DOHH2 (cell line): ENCODE measurements around the gene MYH13.

Experiments used
- H3F3A ChIP-seq: fragments of 200-600 bp; sonication (generic), shearing (Covaris generic); 2 replicates; pipeline ENCODE4 v1.6.0; 2016; ENCODE audit warnings: antibody characterized with exemption, mild to moderate bottlenecking; ENCODE audit not compliant: control insufficient read depth, insufficient read depth
- H3K27ac ChIP-seq: fragments of 200-600 bp; sonication (generic); 2 replicates; pipeline ENCODE4 v1.5.1; 2014; ENCODE audit warnings: low read depth, mild to moderate bottlenecking, low read length, moderate library complexity
- H3K27me3 ChIP-seq: fragments of 200-600 bp; sonication (generic); 2 replicates; pipeline ENCODE4 v1.6.1; 2014; ENCODE audit warnings: mild to moderate bottlenecking, low read length, mixed read lengths; ENCODE audit not compliant: control insufficient read depth
- H3K36me3 ChIP-seq: fragments of 200-600 bp; sonication (generic); 2 replicates; pipeline ENCODE4 v1.6.1; 2014; ENCODE audit warnings: mild to moderate bottlenecking, low read length, moderate library complexity, mixed read lengths; ENCODE audit not compliant: control insufficient read depth
- H3K4me1 ChIP-seq: fragments of 200-600 bp; sonication (generic); 2 replicates; pipeline ENCODE4 v1.6.1; 2014; ENCODE audit warnings: mild to moderate bottlenecking, low read length, mixed read lengths; ENCODE audit not compliant: control insufficient read depth
- H3K4me2 ChIP-seq: fragments of 200-600 bp; sonication (generic); 2 replicates; pipeline ENCODE4 v1.6.0; 2014; ENCODE audit warnings: mild to moderate bottlenecking, low read length, moderate library complexity
- H3K4me3 ChIP-seq: fragments of 200-600 bp; sonication (generic); 2 replicates; pipeline ENCODE4 v1.5.1; 2014; ENCODE audit warnings: mild to moderate bottlenecking, low read length, mixed read lengths
- H3K79me2 ChIP-seq: fragments of 200-600 bp; sonication (generic); 2 replicates; pipeline ENCODE4 v1.6.1; 2014; ENCODE audit warnings: mild to moderate bottlenecking, low read length, mixed read lengths; ENCODE audit not compliant: control insufficient read depth
- H3K9me2 ChIP-seq: fragments of 200-600 bp; sonication (generic); replicated peaks from 2 replicates; pipeline ENCODE4 v1.6.1; 2014; ENCODE audit warnings: mild to moderate bottlenecking, low read length, mixed read lengths; ENCODE audit not compliant: control insufficient read depth
- H3K9me3 ChIP-seq: fragments of 200-600 bp; sonication (generic); 2 replicates; pipeline ENCODE4 v1.6.1; 2014; ENCODE audit warnings: antibody characterized with exemption, low read length, mixed read lengths; ENCODE audit not compliant: control insufficient read depth, insufficient read depth
- H4K20me1 ChIP-seq: fragments of 200-600 bp; sonication (generic); 2 replicates; pipeline ENCODE4 v1.6.0; 2014; ENCODE audit warnings: low read depth, mild to moderate bottlenecking, antibody characterized with exemption, low read length, moderate library complexity; ENCODE audit not compliant: control insufficient read depth, insufficient read depth
- CTCF ChIP-seq: fragments of 200-600 bp; sonication (generic); IDR thresholded peaks from one replicate; pipeline ENCODE4 v1.5.1; 2014; ENCODE audit warnings: antibody characterized with exemption, mild to moderate bottlenecking, low read depth, low read length; ENCODE audit not compliant: poor library complexity, severe bottlenecking
- EZH2phosphoT487 ChIP-seq: fragments of 200-600 bp; sonication (generic); IDR thresholded peaks from 2 replicates; pipeline ENCODE4 v1.6.1; 2017; ENCODE audit warnings: borderline replicate concordance, mild to moderate bottlenecking, antibody characterized with exemption, low read length, moderate library complexity, mixed read lengths

Gene MYH13

DNA sequence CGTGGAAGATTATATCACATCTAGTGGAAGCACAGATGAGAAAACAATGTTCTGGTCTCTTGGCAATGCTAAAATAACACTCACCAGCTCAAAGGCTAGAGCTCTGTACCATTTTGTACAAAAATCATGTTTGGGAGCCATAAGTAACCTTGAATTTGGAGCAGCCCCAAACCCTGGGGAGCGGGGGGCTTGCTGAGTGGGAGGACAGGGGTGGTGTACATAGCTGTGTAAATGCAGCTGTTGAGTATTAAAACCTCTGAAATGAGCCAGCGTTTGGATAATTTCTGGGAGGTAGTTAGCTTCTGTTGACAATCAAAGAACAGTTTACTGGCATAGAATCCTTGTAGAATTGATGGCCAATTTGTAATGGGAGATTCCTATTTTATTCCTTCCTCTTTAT is 44.6 kb upstream of the MYH13 start:
- Histone ChIP-seq H3K9me2 (no peaks in the 10 kb centered on the region), H3F3A (no peaks in the 10 kb centered on the region), H3K79me2 (no peaks in the 10 kb centered on the region), H3K27me3 (no peaks in the 10 kb centered on the region), H3K4me2 (no peak overlapping the region), H4K20me1 (no peaks in the 10 kb centered on the region), H3K4me1 (no peaks in the 10 kb centered on the region), H3K4me3 (no peak overlapping the region), H3K9me3 (no peaks in the 10 kb centered on the region), H3K27ac (no peak overlapping the region), H3K36me3 (no peaks in the 10 kb centered on the region)
- no peak for TF ChIP-seq EZH2phosphoT487
- TF ChIP-seq CTCF = no peak

- Histone ChIP-seq H3K27ac (no peak overlapping the region), H4K20me1 (no peaks in the 10 kb centered on the region), H3K27me3 (no peaks in the 10 kb centered on the region), H3K79me2 (no peaks in the 10 kb centered on the region), H3K9me3 (no peaks in the 10 kb centered on the region), H3K36me3 (no peaks in the 10 kb centered on the region), H3K4me3 (no peak overlapping the region), H3F3A (no peaks in the 10 kb centered on the region), H3K4me2 (no peak overlapping the region), H3K9me2 (no peaks in the 10 kb centered on the region), H3K4me1 (no peaks in the 10 kb centered on the region)
- TF ChIP-seq EZH2phosphoT487 = no peak
- no peak for TF ChIP-seq CTCF
Observed at GRCh38 chr17:10415161-10415560, 42.4 kb upstream of the MYH13 start.

DNA sequence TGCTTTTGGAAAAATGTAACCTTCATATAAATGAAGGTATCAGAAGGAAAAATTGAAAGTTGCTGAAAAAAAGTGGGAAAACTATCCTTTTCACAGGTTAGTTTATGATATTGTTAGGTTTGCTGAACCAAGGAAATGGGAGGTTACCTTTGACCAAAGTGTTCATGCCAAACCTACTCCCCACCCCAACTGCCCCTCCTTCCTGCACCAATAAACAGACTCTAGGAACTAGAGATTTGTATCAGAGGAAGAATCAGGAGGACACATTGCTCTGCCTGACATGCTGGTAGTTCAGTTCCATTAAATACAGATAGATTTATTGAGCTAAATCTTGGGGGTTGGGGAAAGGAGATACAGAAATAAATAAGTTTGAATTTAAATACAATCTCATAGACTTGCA is 30.8 kb upstream of the MYH13 start:
- Histone ChIP-seq H3F3A (no peaks in the 10 kb centered on the region), H3K9me3 (no peaks in the 10 kb centered on the region), H3K27ac (no peak overlapping the region), H3K4me3 (no peak overlapping the region), H4K20me1 (no peaks in the 10 kb centered on the region), H3K36me3 (no peaks in the 10 kb centered on the region), H3K4me2 (no peak overlapping the region), H3K27me3 (no peaks in the 10 kb centered on the region), H3K79me2 (no peaks in the 10 kb centered on the region), H3K9me2 (no peaks in the 10 kb centered on the region), H3K4me1 (no peaks in the 10 kb centered on the region)
- TF ChIP-seq CTCF (no peak), EZH2phosphoT487 (no peak)

DNA sequence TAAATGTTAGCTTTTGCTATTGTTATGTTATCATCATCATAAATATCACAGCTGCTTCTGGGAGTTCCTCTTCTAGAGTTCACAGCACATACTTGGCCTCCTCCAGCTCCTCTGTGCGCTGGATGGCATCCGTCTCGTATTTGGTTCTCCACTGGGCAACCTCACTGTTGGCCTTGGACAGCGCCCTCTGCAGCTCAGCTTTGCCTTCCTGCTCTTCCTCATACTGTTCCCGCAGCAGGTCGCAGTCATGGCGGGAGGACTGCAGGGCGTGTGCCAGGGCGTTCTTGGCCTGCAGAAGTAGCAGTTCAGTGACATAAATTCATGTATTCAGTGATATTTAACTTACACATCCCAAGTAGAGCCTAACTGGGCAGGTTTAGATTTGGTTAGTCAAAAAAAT is 25.5 kb upstream of the MYH13 start:
- Histone ChIP-seq H4K20me1 (no peaks in the 10 kb centered on the region), H3F3A (no peaks in the 10 kb centered on the region), H3K9me3 (no peaks in the 10 kb centered on the region), H3K36me3 (no peaks in the 10 kb centered on the region), H3K27ac (no peak overlapping the region), H3K27me3 (no peaks in the 10 kb centered on the region), H3K79me2 (no peaks in the 10 kb centered on the region), H3K4me2 (no peak overlapping the region), H3K4me3 (no peak overlapping the region), H3K9me2 (no peaks in the 10 kb centered on the region), H3K4me1 (no peaks in the 10 kb centered on the region)
- TF ChIP-seq CTCF (no peak), EZH2phosphoT487 (no peak)
